GM23338 (cell line): ENCODE measurements around the gene IGF2BP2. TPM values are rescaled to one million over a fixed set of nuclear protein-coding genes. Genes with fewer than 3 reads are reported as not detected.

Experiments used
- ATAC-seq: fragments of 200-7000 bp; cut with Tn5 transposase; 3 replicates; pipeline ENCODE4 v1.9.1; 2020
- DNase-seq: peaks from one replicate; pipeline ENCODE4 v3.0.0-alpha.2; 2015; ENCODE audit warnings: low spot score
- H2AFZ ChIP-seq: fragments of 200-600 bp; sonication (generic); 2 replicates; pipeline ENCODE4 v1.8.0; 2016; ENCODE audit warnings: antibody characterized with exemption, mild to moderate bottlenecking, moderate library complexity
- H3F3A ChIP-seq: fragments of 200-600 bp; sonication (generic); replicated peaks from 2 replicates; pipeline ENCODE4 v1.8.0; 2017; ENCODE audit warnings: antibody characterized with exemption, mixed run types, low read depth
- H3K27ac ChIP-seq: fragments of 200-600 bp; sonication (generic); 2 replicates; pipeline ENCODE4 v1.6.1; 2016; ENCODE audit warnings: low read depth
- H3K27me3 ChIP-seq: fragments of 200-600 bp; sonication (generic); 2 replicates; pipeline ENCODE4 v1.8.0; 2016; ENCODE audit warnings: mild to moderate bottlenecking, mixed run types, moderate library complexity; ENCODE audit not compliant: insufficient read depth
- H3K36me3 ChIP-seq: fragments of 200-600 bp; sonication (generic); 2 replicates; pipeline ENCODE4 v1.8.0; 2016; ENCODE audit warnings: mild to moderate bottlenecking; ENCODE audit not compliant: insufficient read depth
- H3K4me1 ChIP-seq: fragments of 200-600 bp; sonication (generic); 2 replicates; pipeline ENCODE4 v1.8.0; 2016; ENCODE audit warnings: mild to moderate bottlenecking, moderate library complexity; ENCODE audit not compliant: insufficient read depth
- H3K4me2 ChIP-seq: fragments of 200-600 bp; sonication (generic); 2 replicates; pipeline ENCODE4 v1.7.1; 2017; ENCODE audit warnings: mixed run types
- H3K4me3 ChIP-seq: fragments of 200-600 bp; sonication (generic); 2 replicates; pipeline ENCODE4 v1.6.1; 2016; ENCODE audit warnings: mixed run types
- H3K79me2 ChIP-seq: fragments of 200-600 bp; sonication (generic); replicated peaks from 2 replicates; pipeline ENCODE4 v1.8.0; 2017; ENCODE audit warnings: mild to moderate bottlenecking; ENCODE audit not compliant: insufficient read depth
- H3K9me2 ChIP-seq: fragments of 200-600 bp; sonication (generic); 2 replicates; pipeline ENCODE4 v1.8.0; 2017; ENCODE audit not compliant: insufficient read depth
- H4K20me1 ChIP-seq: fragments of 200-600 bp; sonication (generic); replicated peaks from 2 replicates; pipeline ENCODE4 v1.8.0; 2017; ENCODE audit warnings: mild to moderate bottlenecking; ENCODE audit not compliant: insufficient read depth
- H3K27ac Mint-ChIP-seq: 2 replicates; pipeline ENCODE4 v1.8.0; 2020; ENCODE audit warnings: inconsistent platforms, mild to moderate bottlenecking, moderate library complexity, mixed read lengths
- H3K27me3 Mint-ChIP-seq: 3 replicates; pipeline ENCODE4 v1.8.0; 2022; ENCODE audit warnings: low read depth, mild to moderate bottlenecking, moderate library complexity, mixed read lengths, inconsistent platforms; ENCODE audit not compliant: insufficient read depth, poor library complexity
- H3K36me3 Mint-ChIP-seq: 3 replicates; pipeline ENCODE4 v1.8.0; 2021; ENCODE audit warnings: low read depth, mild to moderate bottlenecking, inconsistent platforms, moderate library complexity, mixed read lengths
- H3K4me1 Mint-ChIP-seq: 3 replicates; pipeline ENCODE4 v1.8.0; 2020; ENCODE audit warnings: mild to moderate bottlenecking, inconsistent platforms, mixed read lengths
- H3K4me3 Mint-ChIP-seq: 3 replicates; pipeline ENCODE4 v1.8.0; 2021; ENCODE audit warnings: moderate library complexity, mild to moderate bottlenecking, inconsistent platforms, mixed read lengths
- H3K9me3 Mint-ChIP-seq: 3 replicates; pipeline ENCODE4 v1.8.0; 2020; ENCODE audit warnings: moderate library complexity, mild to moderate bottlenecking, inconsistent platforms, mixed read lengths
- CREB1 ChIP-seq: fragments of 250-450 bp; sonication (Bioruptor Pico); IDR thresholded peaks from 2 replicates; pipeline ENCODE4 v1.5.0; 2020; ENCODE audit warnings: low read depth, mild to moderate bottlenecking, moderate library complexity
- CTCF ChIP-seq, 2 experiments: fragments of 200-600 bp in 1 of 2; sonication (generic) in 1 of 2; conservative IDR thresholded peaks; 2 replicates each; pipeline versions ENCODE4 v1.5.1 to v1.6.1; 2016 to 2017; ENCODE audit warnings: antibody characterized with exemption in 2 of 2, low read depth in 2 of 2, mild to moderate bottlenecking in 2 of 2, moderate library complexity in 1 of 2
- ETS1 ChIP-seq: IDR thresholded peaks from 2 replicates; pipeline ENCODE4 v1.6.1; 2016; ENCODE audit warnings: antibody characterized with exemption
- EZH2 ChIP-seq: fragments of 200-600 bp; sonication (generic); IDR thresholded peaks from one replicate; pipeline ENCODE4 v1.8.0; 2017; ENCODE audit warnings: antibody characterized with exemption, mild to moderate bottlenecking, low read depth; ENCODE audit not compliant: unreplicated experiment
- EZH2phosphoT487 ChIP-seq: fragments of 200-600 bp; sonication (generic); IDR thresholded peaks from one replicate; pipeline ENCODE4 v1.8.1; 2018; ENCODE audit warnings: antibody characterized with exemption; ENCODE audit not compliant: unreplicated experiment
- JUNB ChIP-seq: IDR thresholded peaks from one replicate; pipeline ENCODE4 v1.6.1; 2016; ENCODE audit warnings: antibody characterized with exemption; ENCODE audit not compliant: unreplicated experiment
- NANOG ChIP-seq: IDR thresholded peaks from 2 replicates; pipeline ENCODE4 v1.6.1; 2016; ENCODE audit warnings: antibody characterized with exemption, borderline replicate concordance
- POLR2AphosphoS5 ChIP-seq: IDR thresholded peaks from 2 replicates; pipeline ENCODE4 v1.6.1; 2016; ENCODE audit warnings: antibody characterized with exemption, low read depth
- REST ChIP-seq: IDR thresholded peaks from one replicate; pipeline ENCODE4 v1.6.1; 2018; ENCODE audit warnings: antibody characterized with exemption; ENCODE audit not compliant: unreplicated experiment
- STAT1 ChIP-seq: IDR thresholded peaks from one replicate; pipeline ENCODE4 v1.6.1; 2016; ENCODE audit warnings: antibody characterized with exemption; ENCODE audit not compliant: unreplicated experiment
- ZNF114 ChIP-seq: fragments of 250-450 bp; sonication (Bioruptor Pico); IDR thresholded peaks from 2 replicates; pipeline ENCODE4 v1.5.0; 2020; ENCODE audit warnings: mild to moderate bottlenecking, moderate library complexity
- ZNF331 ChIP-seq: fragments of 250-450 bp; sonication (Bioruptor Pico); IDR thresholded peaks from 2 replicates; pipeline ENCODE4 v1.5.0; 2020; ENCODE audit warnings: low read depth, mild to moderate bottlenecking, moderate library complexity
- ZNF462 ChIP-seq: fragments of 250-450 bp; sonication (Bioruptor Pico); IDR thresholded peaks from 2 replicates; pipeline ENCODE4 v1.5.0; 2020; ENCODE audit warnings: mild to moderate bottlenecking, moderate library complexity
- polyA plus RNA-seq: library from polyadenylated mRNA; unstranded; fragments of >200 nt; fragmentation: Nextera tagmentation; extraction: Ambion mirVana; gene quantifications from 2 replicates; pipeline ENCODE4 v1.2.1, GENCODE V29; 2016
- total RNA-seq: library from RNA; depleted of rRNA; stranded (reverse); fragments of >200 nt; shearing (Covaris generic); gene quantifications from 2 replicates; pipeline ENCODE4 v1.2.3, GENCODE V29; 2014

IGF2BP2 gene
- total and polyA plus RNA-seq, 2 experiments from 2014 or later: 82.9 to 84.5 TPM

GRCh38 chr3:185625784-185626183 is 199.1 kb downstream of the IGF2BP2 start:
- H3K79me2 ChIP-seq: no peaks in the 10 kb centered on the region
- no peak for ATAC-seq
- no peak overlapping the region for H2AFZ ChIP-seq
- no peaks in the 10 kb centered on the region for H3K4me1 ChIP-seq
- Mint-ChIP-seq H3K9me3 (no peaks in the 10 kb centered on the region), H3K4me3 (no peak overlapping the region), H3K27ac (no peak overlapping the region), H3K4me1 (no peaks in the 10 kb centered on the region), H3K27me3 (no peaks in the 10 kb centered on the region), H3K36me3 (peaks cover 77% of the 10 kb centered on the region)
- DNase-seq: no peak
- no peak overlapping the region for H3K27ac ChIP-seq
- H3K36me3 ChIP-seq: peaks cover 68% of the 10 kb centered on the region
- no peaks in the 10 kb centered on the region for H3K9me2 ChIP-seq
- no peak for TF ChIP-seq CREB1 (CRISPR knock-in tag)
- no peak for TF ChIP-seq NANOG
- no peak for TF ChIP-seq ZNF114
- no peak for TF ChIP-seq EZH2
- no peak for TF ChIP-seq ETS1
- TF ChIP-seq STAT1: no peak
- no peak for TF ChIP-seq JUNB
- TF ChIP-seq REST: no peak
- no peak for TF ChIP-seq ZNF462
- TF ChIP-seq POLR2AphosphoS5: no peak
- no peak for TF ChIP-seq EZH2phosphoT487
- TF ChIP-seq CTCF (conservative IDR thresholded peaks at IDR 0.05; ENCODE audit: low read depth in 2 of 2): no peak
- TF ChIP-seq ZNF331: no peak
- H3F3A ChIP-seq: peaks cover 12% of the 10 kb centered on the region; the same call in 1 of the 2 replicates
- peaks cover 9% of the 10 kb centered on the region; the same call in 1 of the 2 replicates for H4K20me1 ChIP-seq
- H3K27me3 ChIP-seq: no peaks in the 10 kb centered on the region
- H3K4me2 ChIP-seq: no peak overlapping the region
- no peak overlapping the region for H3K4me3 ChIP-seq
